DOHH2 (cell line): ENCODE results near the gene SYVN1.

Source experiments
- CTCF ChIP-seq: fragments of 200-600 bp; sonication (generic); IDR thresholded peaks from one replicate; pipeline ENCODE4 v1.5.1; 2014; ENCODE audit warnings: antibody characterized with exemption, mild to moderate bottlenecking, low read depth, low read length; ENCODE audit not compliant: poor library complexity, severe bottlenecking
- EZH2phosphoT487 ChIP-seq: fragments of 200-600 bp; sonication (generic); IDR thresholded peaks from 2 replicates; pipeline ENCODE4 v1.6.1; 2017; ENCODE audit warnings: borderline replicate concordance, mild to moderate bottlenecking, antibody characterized with exemption, low read length, moderate library complexity, mixed read lengths

GRCh38 chr11:65103476-65103875 is 30.8 kb downstream of the SYVN1 start:
- TF ChIP-seq CTCF (no peak), EZH2phosphoT487 (no peak)
